Natural killer cell (primary cell): ENCODE data around the gene ZNF487. TPM values are rescaled to one million over a fixed set of nuclear protein-coding genes. Genes with fewer than 3 reads are reported as not detected.
"Not testable (repeated sequence)": the region's sequence is repeated elsewhere in the genome, so short reads cannot be mapped to it uniquely, and the experiment has no call there.

Experiments
- ATAC-seq, 3 donors: fragments of 150-1000 bp in 2 of 3; fragments of 200-7000 bp in 1 of 3; cut with Tn5 transposase; 1 replicate in 1 of 3; 2 replicates in 2 of 3; pipeline ENCODE4 v1.10.0; 2021; ENCODE audit warnings: mild to moderate bottlenecking in 2 of 3, moderate library complexity in 2 of 3
- DNase-seq, 2 donors: peaks; one replicate each; pipeline versions ENCODE4 v3.0.0 to v3.0.0-alpha.2; 2013 to 2021; ENCODE audit warnings: mixed read lengths in 1 of 2
- H3K27ac ChIP-seq: one replicate; pipeline ENCODE4 v1.5.1; 2013; ENCODE audit warnings: mild to moderate bottlenecking, low read length
- H3K27me3 ChIP-seq: one replicate; pipeline ENCODE4 v1.6.1; 2013; ENCODE audit warnings: low read length; ENCODE audit not compliant: control insufficient read depth, insufficient read depth
- H3K36me3 ChIP-seq: one replicate; pipeline ENCODE4 v1.6.1; 2013; ENCODE audit warnings: low read length; ENCODE audit not compliant: control insufficient read depth, insufficient read depth
- H3K4me1 ChIP-seq: one replicate; pipeline ENCODE4 v1.6.1; 2013; ENCODE audit warnings: low read length; ENCODE audit not compliant: control insufficient read depth, insufficient read depth
- H3K4me3 ChIP-seq: one replicate; pipeline ENCODE4 v1.5.1; 2013; ENCODE audit warnings: low read length
- H3K9me3 ChIP-seq: one replicate; pipeline ENCODE4 v1.6.1; 2013; ENCODE audit warnings: low read length; ENCODE audit not compliant: control insufficient read depth, insufficient read depth
- H3K27ac Mint-ChIP-seq, 2 donors: one replicate each; pipeline ENCODE4 v1.8.0; 2022; ENCODE audit warnings: mild to moderate bottlenecking in 2 of 2, mixed read lengths in 2 of 2, moderate library complexity in 1 of 2
- H3K27me3 Mint-ChIP-seq, 2 donors: one replicate each; pipeline ENCODE4 v1.8.0; 2022; ENCODE audit warnings: low read depth in 2 of 2, mixed read lengths in 2 of 2
- H3K36me3 Mint-ChIP-seq: one replicate; pipeline ENCODE4 v1.8.0; 2022; ENCODE audit warnings: mixed read lengths
- H3K4me1 Mint-ChIP-seq, 2 donors: one replicate each; pipeline ENCODE4 v1.8.0; 2022; ENCODE audit warnings: mixed read lengths in 2 of 2
- H3K4me3 Mint-ChIP-seq: one replicate; pipeline ENCODE4 v1.8.0; 2022; ENCODE audit warnings: mild to moderate bottlenecking, moderate library complexity, mixed read lengths
- H3K9me3 Mint-ChIP-seq, 2 donors: one replicate each; pipeline ENCODE4 v1.8.0; 2022; ENCODE audit warnings: mixed read lengths in 2 of 2
- CTCF ChIP-seq: fragments of 200-600 bp; IDR thresholded peaks from one replicate; pipeline ENCODE4 v1.8.0; 2022; ENCODE audit warnings: antibody characterized with exemption
- WGBS: methylation state at CpG from one replicate; pipeline ENCODE4 v1.1.7; 2013; ENCODE audit warnings: missing lambda C conversion rate; ENCODE audit not compliant: insufficient coverage; 5-methylcytosine and 5-hydroxymethylcytosine counted together
- intact Hi-C: fragments of 100-400 bp; cut with micrococcal nuclease; formaldehyde crosslinking; loops from one replicate; pipeline ENCODE4 v1.14.2; 2022
- total RNA-seq, 4 donors: library from RNA; stranded (reverse); fragments of 120-200 nt in 1 of 4; gene quantifications; one replicate each; pipeline versions ENCODE4 v1.2.3 to v1.2.4, GENCODE V29; 2013 to 2022

Gene ZNF487
- total RNA-seq, 3 donors from 2014 or later (not counting 1 experiment from before 2014, with no cell fraction given): 19.1 to 30.8 (median 22.8) TPM

GRCh38 chr10:43458227-43458626, 21.3 kb downstream of the ZNF487 start:
- Histone ChIP-seq H3K4me1 (peaks cover 36% of the 10 kb centered on the region), H3K4me3 (no peak overlapping the region), H3K27me3 (no peaks in the 10 kb centered on the region), H3K36me3 (no peaks in the 10 kb centered on the region), H3K9me3 (no peaks in the 10 kb centered on the region), H3K27ac (no peak overlapping the region)
- Mint-ChIP-seq H3K4me3 (no peak overlapping the region), H3K27me3 (no peaks in the 10 kb centered on the region), H3K9me3 (no peaks in the 10 kb centered on the region), H3K36me3 (no peaks in the 10 kb centered on the region), H3K27ac (peak overlapping the region in 1 of 2 donors; percentile 45), H3K4me1 (peaks cover 33 to 38% of the 10 kb centered on the region in 2 donors)
- DNase-seq (no peak), ATAC-seq (no peak)
- 93% methylated on average over 3 of the region's 3 CpGs for WGBS
- intact Hi-C loops: no loop called here
- TF ChIP-seq CTCF: no peak

- Histone ChIP-seq H3K36me3 (no peaks in the 10 kb centered on the region), H3K27ac (no peak overlapping the region), H3K9me3 (no peaks in the 10 kb centered on the region), H3K27me3 (no peaks in the 10 kb centered on the region), H3K4me1 (peaks cover 8% of the 10 kb centered on the region), H3K4me3 (no peak overlapping the region)
- TF ChIP-seq CTCF: peak; percentile 71
- intact Hi-C loops: loop anchor here (1.0 to 5.0 kb wide), 4 partner anchors 115 to 710 kb away; no protein-coding TSS in a partner anchor
- 60% methylated on average over 5 of the region's 5 CpGs for WGBS
- DNase-seq (peak in 1 of 2 donors; percentile 91), ATAC-seq (peak; percentile 83 to 91 (median 87))
- Mint-ChIP-seq H3K27me3 (no peaks in the 10 kb centered on the region), H3K36me3 (no peaks in the 10 kb centered on the region), H3K9me3 (no peaks in the 10 kb centered on the region), H3K4me3 (no peak overlapping the region), H3K4me1 (peaks cover 7 to 13% of the 10 kb centered on the region in 2 donors), H3K27ac (peak overlapping the region in 1 of 2 donors; percentile 40)
Observed at GRCh38 chr10:43461950-43462349, 25.0 kb downstream of the ZNF487 start.

- H3K9me3 Mint-ChIP-seq, H3K4me1 Mint-ChIP-seq, H3K27me3 Mint-ChIP-seq, H3K27ac ChIP-seq, H3K4me1 ChIP-seq, intact Hi-C loops, H3K4me3 ChIP-seq, H3K4me3 Mint-ChIP-seq, H3K27me3 ChIP-seq, H3K36me3 Mint-ChIP-seq, H3K27ac Mint-ChIP-seq, H3K9me3 ChIP-seq, ATAC-seq, DNase-seq, H3K36me3 ChIP-seq: not testable (repeated sequence)
- 97% methylated on average over 24 of the region's 49 CpGs for WGBS
Observed at GRCh38 chr10:43465086-43465735, 28.3 kb downstream of the ZNF487 start.

- H3K36me3 ChIP-seq, DNase-seq, H3K9me3 ChIP-seq, H3K4me3 ChIP-seq, ATAC-seq, H3K4me3 Mint-ChIP-seq, H3K27me3 ChIP-seq, H3K27ac Mint-ChIP-seq, H3K9me3 Mint-ChIP-seq, intact Hi-C loops, H3K27me3 Mint-ChIP-seq, H3K4me1 ChIP-seq, H3K27ac ChIP-seq, H3K36me3 Mint-ChIP-seq, H3K4me1 Mint-ChIP-seq: not testable (repeated sequence)
- 98% methylated on average over 24 of the region's 24 CpGs for WGBS
Observed at GRCh38 chr10:43465736-43466120, 28.8 kb downstream of the ZNF487 start.
